K562 (cell line): ENCODE measurements around the gene VIP. TPM values are rescaled to one million over a fixed set of nuclear protein-coding genes. Genes with fewer than 3 reads are reported as not detected.

Experiments
- ATAC-seq: fragments of 200-7000 bp; cut with Tn5 transposase; 3 replicates; pipeline ENCODE4 v1.9.1; 2020; ENCODE audit warnings: moderate library complexity
- BruUV-seq: library from RNA; stranded (reverse); fragments of 400-500 nt; replicated peaks from 2 replicates; lab custom pipeline; 2021; lab: Mats Ljungman, UMichigan
- CTCF ChIA-PET: fragments of 300-600 bp; formaldehyde crosslinking; extraction: SDS; loops from one replicate; lab custom pipeline; 2021; ENCODE audit warnings: low intra/inter-chr PET ratio; lab: Yijun Ruan, JAX
- POLR2A ChIA-PET: fragments of 300-600, 350-650 bp; sonication (Branson Sonifier 250); formaldehyde crosslinking; extraction: SDS; loops from one replicate; lab custom pipeline; 2021; ENCODE audit warnings: antibody characterized with exemption, inconsistent platforms; lab: Yijun Ruan, JAX
- DNase-seq, 4 experiments: peaks; one replicate each; pipeline versions ENCODE4 v3.0.0 to v3.0.0-alpha.2; 2011 to 2018; ENCODE audit warnings: low spot score in 3 of 4, mixed read lengths in 3 of 4; ENCODE audit errors: extremely low read depth in 1 of 4
- FAIRE-seq: peaks from 2 replicates; lab custom pipeline; 2011; peaks lifted over from hg19 to GRCh38; lab: Jason Lieb, UNC
- H2AFZ ChIP-seq: 2 replicates; pipeline ENCODE4 v1.6.0; 2011; ENCODE audit warnings: low read depth, low read length, control low read depth, inconsistent platforms
- H3K27ac ChIP-seq: fragments of 200-600 bp; 3 replicates; pipeline ENCODE4 v1.8.0; 2011; ENCODE audit warnings: low read depth, mild to moderate bottlenecking, control low read depth, inconsistent platforms, low read length, moderate library complexity, mixed read lengths; ENCODE audit errors: extremely low read depth
- H3K27me3 ChIP-seq, 2 experiments: fragments of 300-600 bp in 1 of 2; 2 replicates in 1 of 2; 3 replicates in 1 of 2; pipeline versions ENCODE4 v1.6.0 to v1.8.0; 2011; ENCODE audit warnings: inconsistent platforms in 2 of 2, low read length in 2 of 2, mild to moderate bottlenecking in 1 of 2, mixed read lengths in 1 of 2, moderate library complexity in 1 of 2; ENCODE audit not compliant: control insufficient read depth in 2 of 2, insufficient read depth in 2 of 2
- H3K36me3 ChIP-seq: fragments of 300-600 bp; 3 replicates; pipeline ENCODE4 v1.8.0; 2011; ENCODE audit warnings: mild to moderate bottlenecking, low read length, inconsistent platforms; ENCODE audit not compliant: control insufficient read depth, insufficient read depth
- H3K4me1 ChIP-seq, 2 experiments: fragments of 200-600 bp in 1 of 2; replicated peaks in 1 of 2; 2 replicates in 1 of 2; 3 replicates in 1 of 2; pipeline versions ENCODE4 v1.5.1 to v1.8.0; 2011; ENCODE audit warnings: inconsistent platforms in 2 of 2, low read length in 2 of 2, mild to moderate bottlenecking in 1 of 2, mixed read lengths in 1 of 2, moderate library complexity in 1 of 2; ENCODE audit not compliant: control insufficient read depth in 2 of 2, insufficient read depth in 2 of 2
- H3K4me2 ChIP-seq: 2 replicates; pipeline ENCODE4 v1.6.1; 2011; ENCODE audit warnings: low read length, control low read depth, inconsistent platforms, mixed read lengths; ENCODE audit not compliant: insufficient read depth
- H3K4me3 ChIP-seq: fragments of 200-600 bp; sonication (generic), shearing (Covaris generic); 2 replicates; pipeline ENCODE4 v1.5.1; 2016; ENCODE audit warnings: control low read depth, inconsistent platforms
- H3K79me2 ChIP-seq: fragments of 200-600 bp; 3 replicates; pipeline ENCODE4 v1.8.0; 2011; ENCODE audit warnings: low read length, inconsistent platforms; ENCODE audit not compliant: control insufficient read depth, insufficient read depth
- H3K9ac ChIP-seq, 2 experiments: 2 replicates each; pipeline versions ENCODE4 v1.6.0 to v1.6.1; 2011; ENCODE audit warnings: low read depth in 2 of 2, low read length in 2 of 2, control low read depth in 1 of 2, inconsistent platforms in 1 of 2, mild to moderate bottlenecking in 1 of 2, mixed read lengths in 1 of 2; ENCODE audit not compliant: insufficient read depth in 1 of 2
- H3K9me1 ChIP-seq: one replicate; pipeline ENCODE4 v1.6.0; 2011; ENCODE audit warnings: inconsistent platforms, mild to moderate bottlenecking, low read length, moderate library complexity; ENCODE audit not compliant: control insufficient read depth, insufficient read depth
- H3K9me3 ChIP-seq: replicated peaks from 2 replicates; pipeline ENCODE4 v1.5.1; 2011; ENCODE audit warnings: low read depth, low read length, inconsistent platforms; ENCODE audit not compliant: control insufficient read depth, insufficient read depth
- H4K20me1 ChIP-seq: replicated peaks from 2 replicates; pipeline ENCODE4 v1.6.1; 2011; ENCODE audit warnings: low read length, inconsistent platforms, mixed read lengths; ENCODE audit not compliant: control insufficient read depth, insufficient read depth
- C11orf30 ChIP-seq: fragments of 450-650 bp; IDR thresholded peaks from 2 replicates; pipeline ENCODE4 v1.6.1; 2016; ENCODE audit warnings: low read depth, mild to moderate bottlenecking
- CREB3 ChIP-seq: fragments of 450-650 bp; conservative IDR thresholded peaks from 2 replicates; pipeline ENCODE4 v1.6.1; 2016; ENCODE audit warnings: missing genetic modification characterization, low read depth, mild to moderate bottlenecking, missing compliant biosample characterization, moderate library complexity
- MAFF ChIP-seq: IDR thresholded peaks from 2 replicates; pipeline ENCODE4 v1.6.1; 2012; ENCODE audit warnings: low read length, improper control_type of control experiment
- MAFG ChIP-seq: fragments of 450-650 bp; conservative IDR thresholded peaks from 2 replicates; pipeline ENCODE4 v1.6.1; 2016; ENCODE audit warnings: missing genetic modification characterization, missing compliant biosample characterization
- MAFK ChIP-seq: IDR thresholded peaks from 2 replicates; pipeline ENCODE4 v1.6.1; 2011; ENCODE audit warnings: low read length, improper control_type of control experiment
- PHF8 ChIP-seq: fragments of 200-600 bp; sonication (generic); IDR thresholded peaks from 2 replicates; pipeline ENCODE4 v1.6.1; 2012; ENCODE audit warnings: mixed run types, mild to moderate bottlenecking, inconsistent platforms, low read length, moderate library complexity, borderline replicate concordance
- YY1 ChIP-seq, 3 experiments: IDR thresholded peaks; 2 replicates each; pipeline ENCODE4 v1.6.1; 2011; ENCODE audit warnings: low read length in 2 of 3, mild to moderate bottlenecking in 2 of 3, moderate library complexity in 2 of 3, borderline replicate concordance in 1 of 3, control low read depth in 1 of 3, low read depth in 1 of 3; ENCODE audit not compliant: insufficient read depth in 3 of 3, insufficient replicate concordance in 2 of 3, control insufficient read depth in 1 of 3, insufficient read length in 1 of 3; ENCODE audit errors: extremely low read depth in 1 of 3
- ZNF316 ChIP-seq: fragments of 450-650 bp; IDR thresholded peaks from 2 replicates; pipeline ENCODE4 v1.6.1; 2016
- in situ Hi-C: fragments of 300-500 bp; cut with MboI; formaldehyde crosslinking; loops from 4 replicates; pipeline ENCODE4 v1.15.0; 2018; ENCODE audit warnings: inconsistent platforms, mixed read lengths
- intact Hi-C: fragments of 100-400 bp; cut with micrococcal nuclease; formaldehyde crosslinking; loops from 2 replicates; pipeline ENCODE4 v1.14.2; 2022
- polyA plus RNA-seq, 8 experiments: library from polyadenylated mRNA; depleted of rRNA in 4 of 8; stranded (reverse) in 5 of 8; unstranded in 3 of 8; fragments of >200 nt; fragmentation: Nextera tagmentation in 2 of 8; fragmentation: Illumina TruSeq in 1 of 8; extraction: Ambion mirVana in 2 of 8; extraction: Trizol in 1 of 8; gene quantifications; 2 replicates each; pipeline versions ENCODE4 v1.2.1 to v1.2.3, GENCODE V29; 2011 to 2014; ENCODE audit warnings: inconsistent platforms in 1 of 8, missing spikeins in 1 of 8
- total RNA-seq, 7 experiments: library from RNA; depleted of rRNA in 6 of 7; stranded (reverse); fragments of >200 nt in 6 of 7; fragmentation: Illumina TruSeq in 2 of 7; extraction: Trizol in 2 of 7; gene quantifications; 2 replicates each; pipeline versions ENCODE4 v1.2.1 to v1.2.3, GENCODE V29; 2011 to 2021; ENCODE audit warnings: low replicate concordance in 1 of 7
- TF ChIP-seq, protein P1 (sequence below): fragments of 200-800 bp; sonication (Bioruptor generic); IDR thresholded peaks from 2 replicates; pipeline ENCODE4 v1.6.1; 2017; ENCODE audit warnings: missing genetic modification characterization, missing compliant biosample characterization

The VIP gene
- total and polyA plus RNA-seq, 9 of the 15 experiments (the other 6 are each of a cell fraction or from before 2014, with no cell fraction given), result 0.08 TPM; not detected in 8

GRCh38 chr6:152804150-152804549 is 53.6 kb downstream of the VIP start:
- Histone ChIP-seq H3K4me2 (no peak overlapping the region), H3K4me3 (no peak overlapping the region), H3K36me3 (no peaks in the 10 kb centered on the region), H2AFZ (no peak overlapping the region), H3K27ac (no peak overlapping the region), H3K9me3 (no peaks in the 10 kb centered on the region), H3K79me2 (no peaks in the 10 kb centered on the region), H3K9me1 (no peaks in the 10 kb centered on the region), H3K9ac (no peak overlapping the region), H3K27me3 (no peaks in the 10 kb centered on the region), H3K4me1 (no peaks in the 10 kb centered on the region), H4K20me1 (no peaks in the 10 kb centered on the region)
- TF ChIP-seq, protein P1, sequence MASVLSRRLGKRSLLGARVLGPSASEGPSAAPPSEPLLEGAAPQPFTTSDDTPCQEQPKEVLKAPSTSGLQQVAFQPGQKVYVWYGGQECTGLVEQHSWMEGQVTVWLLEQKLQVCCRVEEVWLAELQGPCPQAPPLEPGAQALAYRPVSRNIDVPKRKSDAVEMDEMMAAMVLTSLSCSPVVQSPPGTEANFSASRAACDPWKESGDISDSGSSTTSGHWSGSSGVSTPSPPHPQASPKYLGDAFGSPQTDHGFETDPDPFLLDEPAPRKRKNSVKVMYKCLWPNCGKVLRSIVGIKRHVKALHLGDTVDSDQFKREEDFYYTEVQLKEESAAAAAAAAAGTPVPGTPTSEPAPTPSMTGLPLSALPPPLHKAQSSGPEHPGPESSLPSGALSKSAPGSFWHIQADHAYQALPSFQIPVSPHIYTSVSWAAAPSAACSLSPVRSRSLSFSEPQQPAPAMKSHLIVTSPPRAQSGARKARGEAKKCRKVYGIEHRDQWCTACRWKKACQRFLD (CRISPR knock-in tag), result no peak
- TF ChIP-seq MAFF, result peak; percentile 44
- TF ChIP-seq YY1 (IDR thresholded peaks at IDR 0.05; ENCODE audit: borderline replicate concordance in 1 of 3, control insufficient read depth in 1 of 3, extremely low read depth in 1 of 3, insufficient read depth in 3 of 3, insufficient read length in 1 of 3, insufficient replicate concordance in 2 of 3, low read depth in 1 of 3, low read length in 2 of 3), result no peak
- peak; percentile 25; the same call in 1 of the 2 replicates for TF ChIP-seq MAFK
- TF ChIP-seq MAFG, result peak; percentile 42; the same call in 1 of the 2 replicates
- TF ChIP-seq C11orf30, result peak; percentile 53
- no peak for TF ChIP-seq CREB3 (tag)
- no peak for TF ChIP-seq PHF8
- TF ChIP-seq ZNF316, result peak; percentile 82
- ChIA-PET CTCF (no interaction called here), POLR2A (no interaction called here)
- in situ Hi-C loops, result no loop called here
- intact Hi-C loops, result no loop called here
- FAIRE-seq (no peak), DNase-seq (no peak), ATAC-seq (no peak)
- no TSS peak for BruUV-seq

Other genes with a start within 250 kb of the VIP start
- 0.09 and 0.20 TPM in 2 replicates for gene SYNE1, start 113.4 kb upstream of the VIP start, total RNA-seq (2014; rRNA removed)
- gene SYNE1, start 113.4 kb upstream of the VIP start, total RNA-seq (2014; rRNA removed; fragmentation: Illumina TruSeq; extraction: Trizol), result 0.07 and 0.10 TPM in 2 replicates
- gene SYNE1, start 113.4 kb upstream of the VIP start, total RNA-seq (2015; rRNA removed; fragmentation: Illumina TruSeq; extraction: Trizol), result 0.07 and 0.15 TPM in 2 replicates
- 0.42 and 0.60 TPM in 2 replicates for gene SYNE1, start 113.4 kb upstream of the VIP start, total RNA-seq (2021)
- 0.05 and 0.07 TPM in 2 replicates for gene SYNE1, start 113.4 kb upstream of the VIP start, polyA plus RNA-seq (2011; rRNA removed)
- gene SYNE1, start 113.4 kb upstream of the VIP start, polyA plus RNA-seq (2014; fragmentation: Illumina TruSeq; extraction: Trizol), result 0.10 and 0.28 TPM in 2 replicates
- gene SYNE1, start 113.4 kb upstream of the VIP start, polyA plus RNA-seq (2014; fragmentation: Nextera tagmentation; extraction: Ambion mirVana), result under 1 TPM in 1 of 2 experiments, not detected in 1; under 0.01 TPM
- 0.03 and 0.28 TPM in 2 replicates for gene SYNE1, start 113.4 kb upstream of the VIP start, polyA plus RNA-seq (2014; rRNA removed)
- 0.12 TPM in 1 of 2 replicates, not detected in the other for gene MYCT1, start 52.9 kb upstream of the VIP start, total RNA-seq (2014; rRNA removed)
- gene MYCT1, start 52.9 kb upstream of the VIP start, total RNA-seq (2014; rRNA removed; fragmentation: Illumina TruSeq; extraction: Trizol), result 0.11 and 0.16 TPM in 2 replicates
- gene MYCT1, start 52.9 kb upstream of the VIP start, total RNA-seq (2015; rRNA removed; fragmentation: Illumina TruSeq; extraction: Trizol), result 0.04 and 0.19 TPM in 2 replicates
- not detected in 2 replicates for gene MYCT1, start 52.9 kb upstream of the VIP start, total RNA-seq (2021)
- gene MYCT1, start 52.9 kb upstream of the VIP start, polyA plus RNA-seq (2011; rRNA removed), result 0.08 and 0.73 TPM in 2 replicates
- gene MYCT1, start 52.9 kb upstream of the VIP start, polyA plus RNA-seq (2014; fragmentation: Illumina TruSeq; extraction: Trizol), result 0.12 and 0.15 TPM in 2 replicates
- gene MYCT1, start 52.9 kb upstream of the VIP start, polyA plus RNA-seq (2014; fragmentation: Nextera tagmentation; extraction: Ambion mirVana), result under 1 TPM; 0.06 to 0.08 TPM
- gene MYCT1, start 52.9 kb upstream of the VIP start, polyA plus RNA-seq (2014; rRNA removed), result 0.28 TPM in 1 of 2 replicates, not detected in the other
- 40.0 and 42.5 TPM in 2 replicates for gene FBXO5, start 232.2 kb downstream of the VIP start, total RNA-seq (2014; rRNA removed)
- gene FBXO5, start 232.2 kb downstream of the VIP start, total RNA-seq (2014; rRNA removed; fragmentation: Illumina TruSeq; extraction: Trizol), result 82.7 and 89.7 TPM in 2 replicates
- gene FBXO5, start 232.2 kb downstream of the VIP start, total RNA-seq (2015; rRNA removed; fragmentation: Illumina TruSeq; extraction: Trizol), result 78.2 and 84.3 TPM in 2 replicates
- gene FBXO5, start 232.2 kb downstream of the VIP start, total RNA-seq (2021), result 62.9 and 64.6 TPM in 2 replicates
- gene FBXO5, start 232.2 kb downstream of the VIP start, polyA plus RNA-seq (2011; rRNA removed), result 52.1 and 89.3 TPM in 2 replicates
- gene FBXO5, start 232.2 kb downstream of the VIP start, polyA plus RNA-seq (2014; fragmentation: Illumina TruSeq; extraction: Trizol), result 70.7 and 84.0 TPM in 2 replicates
- 10 to 100 TPM; 17.8 to 18.4 TPM for gene FBXO5, start 232.2 kb downstream of the VIP start, polyA plus RNA-seq (2014; fragmentation: Nextera tagmentation; extraction: Ambion mirVana)
- gene FBXO5, start 232.2 kb downstream of the VIP start, polyA plus RNA-seq (2014; rRNA removed), result 56.8 and 59.1 TPM in 2 replicates